ENCODE data around the gene DHPS.

DHPS gene

DNA sequence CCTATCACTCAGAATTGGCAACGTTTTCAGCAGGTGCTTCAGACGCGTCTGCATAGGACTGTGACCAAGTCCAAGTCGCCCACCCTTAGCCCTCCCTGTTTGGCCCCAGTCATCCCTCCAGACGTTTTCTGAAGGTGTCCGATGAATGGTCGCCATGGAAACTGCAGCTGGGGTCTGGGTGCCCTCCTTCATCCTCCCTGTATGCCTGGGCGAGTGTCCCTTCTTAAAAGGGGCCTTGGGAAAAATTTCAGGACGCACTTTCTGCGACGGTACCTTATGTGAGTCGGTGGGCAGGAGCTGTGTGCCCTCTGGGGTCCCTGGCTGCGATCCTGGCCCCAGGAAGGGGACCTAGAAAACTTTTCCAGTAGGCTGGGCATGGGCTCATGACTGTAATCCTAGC is 40.2 kb downstream of the DHPS start:
- no peak for DNase-seq

DNA sequence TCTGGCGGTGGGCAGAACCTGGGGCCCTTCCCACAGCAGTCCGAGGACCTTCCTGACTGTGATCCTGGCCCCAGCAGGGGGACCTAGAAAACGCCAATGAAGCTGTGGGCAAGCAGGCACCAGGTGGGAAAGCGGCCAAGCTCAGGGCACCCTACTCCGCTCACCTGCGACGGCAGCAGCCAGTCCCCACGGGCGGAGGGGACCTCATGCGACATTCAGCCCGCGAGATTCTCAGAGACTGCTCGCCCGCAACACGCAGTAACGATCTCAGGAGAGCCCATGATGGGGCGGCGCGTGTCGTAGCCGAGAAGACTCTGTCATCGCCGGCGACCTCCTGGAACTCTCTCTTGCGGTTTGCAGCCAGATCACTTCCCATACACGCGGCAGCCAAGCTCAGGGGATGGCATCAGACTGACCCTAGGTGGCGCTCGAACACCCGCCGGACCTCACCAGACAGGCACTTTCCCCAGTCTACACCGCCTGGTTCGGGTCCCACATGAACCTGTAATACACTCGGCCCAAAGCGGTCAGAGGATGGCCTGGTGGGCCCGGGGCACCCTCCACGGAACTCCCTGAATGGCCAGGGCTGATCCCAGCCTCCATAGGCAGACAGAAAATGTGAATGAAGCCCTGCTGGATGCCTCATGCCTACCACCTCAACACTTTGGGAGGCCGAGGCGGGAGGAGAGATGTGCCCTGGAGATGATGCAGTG is 41.6 kb downstream of the DHPS start:
- DNase-seq = peak; percentile 80

- DNase-seq = no peak
These were observed 43.0 kb downstream of the DHPS start for GRCh38 chr19:12638611-12639182.

DNA sequence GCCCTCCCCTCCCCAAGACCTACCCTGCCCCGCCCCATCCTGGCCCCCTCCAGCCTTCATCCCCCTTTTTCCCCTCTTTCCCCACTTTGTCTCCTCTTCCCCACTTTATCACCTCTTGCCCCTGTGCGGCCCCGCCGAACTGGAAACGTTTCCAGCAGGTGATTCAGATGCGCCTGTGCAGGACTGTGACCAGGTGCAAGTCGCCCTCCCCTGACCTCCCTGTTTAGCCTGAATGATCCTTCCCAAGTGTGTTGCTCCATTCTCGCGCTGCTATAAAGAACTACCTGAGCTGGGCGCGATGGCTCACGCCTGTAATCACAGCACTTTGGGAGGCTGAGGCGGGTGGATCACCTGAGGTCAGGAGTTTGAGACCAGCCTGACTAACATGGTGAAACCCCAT is 45.0 kb downstream of the DHPS start:
- no peak for DNase-seq

GRCh38 chr19:12629215-12629614 is 52.5 kb downstream of the DHPS start:
- DNase-seq = no peak

DNA sequence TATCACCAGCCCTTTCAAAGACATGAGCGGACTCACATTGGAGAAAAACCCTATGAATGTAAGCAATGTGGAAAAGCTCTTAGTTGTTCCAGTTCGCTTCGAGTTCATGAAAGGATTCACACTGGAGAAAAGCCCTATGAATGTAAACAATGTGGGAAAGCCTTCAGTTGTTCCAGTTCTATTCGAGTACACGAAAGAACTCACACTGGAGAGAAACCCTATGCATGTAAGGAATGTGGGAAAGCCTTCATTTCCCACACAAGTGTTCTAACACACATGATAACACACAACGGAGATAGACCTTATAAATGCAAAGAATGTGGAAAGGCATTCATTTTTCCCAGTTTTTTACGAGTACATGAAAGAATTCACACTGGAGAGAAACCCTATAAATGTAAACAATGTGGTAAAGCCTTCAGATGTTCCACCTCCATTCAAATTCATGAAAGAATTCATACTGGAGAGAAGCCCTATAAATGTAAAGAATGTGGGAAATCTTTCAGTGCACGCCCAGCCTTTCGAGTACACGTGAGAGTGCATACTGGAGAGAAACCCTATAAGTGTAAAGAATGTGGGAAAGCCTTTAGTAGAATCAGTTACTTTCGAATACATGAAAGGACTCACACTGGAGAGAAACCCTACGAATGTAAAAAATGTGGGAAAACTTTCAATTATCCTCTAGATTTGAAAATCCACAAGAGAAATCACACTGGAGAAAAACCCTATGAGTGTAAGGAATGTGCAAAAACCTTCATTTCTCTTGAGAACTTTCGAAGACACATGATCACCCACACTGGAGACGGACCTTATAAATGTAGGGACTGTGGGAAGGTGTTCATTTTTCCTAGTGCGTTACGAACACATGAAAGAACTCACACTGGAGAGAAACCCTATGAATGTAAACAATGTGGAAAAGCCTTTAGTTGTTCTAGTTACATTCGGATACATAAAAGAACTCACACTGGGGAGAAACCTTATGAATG is 53.3 kb downstream of the DHPS start:
- no peak for DNase-seq

DNA sequence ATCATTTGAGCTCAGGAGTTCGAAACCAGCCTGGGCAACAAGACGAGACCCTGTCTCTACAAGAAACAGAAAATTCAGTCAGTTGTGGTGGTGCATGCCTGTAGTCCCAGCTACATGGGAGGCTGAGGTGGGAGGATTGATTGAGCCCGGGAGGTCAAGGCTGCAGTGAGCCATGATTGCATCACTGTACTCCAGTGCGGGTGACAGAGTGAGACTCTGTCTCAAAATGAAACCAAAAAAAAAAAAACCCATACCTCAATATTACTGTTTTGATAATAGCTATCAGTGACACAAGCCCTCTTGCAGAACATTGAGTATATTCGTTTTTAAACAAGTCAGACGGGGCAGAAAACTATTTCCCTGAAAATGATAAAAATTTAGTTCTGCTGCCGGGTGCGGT is 54.7 kb downstream of the DHPS start:
- DNase-seq = no peak
